ENCODE data around the gene AP2M1.

DNA sequence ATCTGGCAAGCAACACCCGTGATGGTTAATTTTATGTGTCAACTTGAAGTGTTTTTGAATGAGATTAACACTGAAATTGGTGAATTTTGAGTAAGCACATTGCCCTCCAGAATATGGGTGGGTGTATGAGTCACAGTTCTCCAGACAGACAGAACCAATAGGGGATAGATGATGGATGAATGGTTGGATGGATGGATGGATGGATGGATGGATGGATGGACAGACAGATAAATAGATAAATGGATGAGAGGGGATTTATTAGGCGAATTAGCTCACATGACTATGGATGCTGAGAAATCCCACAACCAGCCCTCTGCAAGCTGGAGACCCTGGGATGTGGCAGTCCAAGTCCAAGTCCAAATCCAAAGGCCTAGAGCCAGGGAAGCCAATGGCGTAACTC lies 49.3 kb downstream of the AP2M1 start:
- TF ChIP-seq POLR2AphosphoS5 (IDR thresholded peaks at IDR 0.05) (no peak), POLR2A (IDR thresholded peaks at IDR 0.05) (no peak)

Data from upper lobe of left lung (tissue), 4 donors.